GM12878 (cell line): ENCODE data around the gene LIN7A. TPM values are rescaled to one million over a fixed set of nuclear protein-coding genes. Genes with fewer than 3 reads are reported as not detected.

ENCODE experiments used
- ATAC-seq: fragments of 200-7000 bp; cut with Tn5 transposase; 3 replicates; pipeline ENCODE4 v1.9.1; 2020; ENCODE audit warnings: mild to moderate bottlenecking, moderate library complexity
- BruUV-seq: library from RNA; stranded (reverse); fragments of 400-500 nt; replicated peaks from 2 replicates; lab custom pipeline; 2021; lab: Mats Ljungman, UMichigan
- CTCF ChIA-PET: fragments of 300-600 bp; sonication (Branson Sonifier 250); formaldehyde crosslinking; extraction: SDS; loops from one replicate; lab custom pipeline; 2021; ENCODE audit warnings: inconsistent platforms; lab: Yijun Ruan, JAX
- POLR2A ChIA-PET: fragments of 350-600 bp; formaldehyde crosslinking; extraction: SDS; loops from one replicate; lab custom pipeline; 2021; ENCODE audit warnings: inconsistent platforms; lab: Charles Lee
- RAD21 ChIA-PET: fragments of 300-600 bp; sonication (Branson Sonifier 250); formaldehyde crosslinking; loops from one replicate; lab custom pipeline; 2023; ENCODE audit warnings: antibody characterized with exemption; ENCODE audit not compliant: unreplicated experiment; lab: Charles Lee
- SMC1A ChIA-PET: fragments of 300-600 bp; sonication (Branson Sonifier 250); formaldehyde crosslinking; loops from one replicate; lab custom pipeline; 2023; ENCODE audit not compliant: unreplicated experiment, uncharacterized antibody; lab: Charles Lee
- DNase-seq: peaks from one replicate; pipeline ENCODE4 v3.0.0-alpha.2; 2011; ENCODE audit warnings: low read depth, low spot score
- FAIRE-seq: peaks from 3 replicates; lab custom pipeline; 2011; peaks lifted over from hg19 to GRCh38; lab: Jason Lieb, UNC
- H2AFZ ChIP-seq: 2 replicates; pipeline ENCODE4 v1.6.0; 2011; ENCODE audit warnings: low read depth, low read length, control low read depth; ENCODE audit not compliant: control insufficient read depth
- H3K27ac ChIP-seq: 2 replicates; pipeline ENCODE4 v1.5.1; 2011; ENCODE audit warnings: control low read depth; ENCODE audit not compliant: control insufficient read depth, insufficient read depth
- H3K27me3 ChIP-seq, 2 experiments: replicated peaks in 1 of 2; 2 replicates each; pipeline versions ENCODE4 v1.6.0 to v1.6.1; 2011; ENCODE audit warnings: low read length in 1 of 2; ENCODE audit not compliant: control insufficient read depth in 2 of 2, insufficient read depth in 2 of 2
- H3K36me3 ChIP-seq, 2 experiments: 2 replicates each; pipeline ENCODE4 v1.5.1; 2011; ENCODE audit warnings: low read length in 1 of 2; ENCODE audit not compliant: control insufficient read depth in 2 of 2, insufficient read depth in 2 of 2
- H3K4me1 ChIP-seq: 2 replicates; pipeline ENCODE4 v1.6.1; 2011; ENCODE audit warnings: mild to moderate bottlenecking, low read length, moderate library complexity, mixed read lengths; ENCODE audit not compliant: control insufficient read depth, insufficient read depth
- H3K4me2 ChIP-seq: 2 replicates; pipeline ENCODE4 v1.6.0; 2011; ENCODE audit warnings: control low read depth; ENCODE audit not compliant: control insufficient read depth, insufficient read depth
- H3K4me3 ChIP-seq: fragments of 200-600 bp; sonication (generic); 2 replicates; pipeline ENCODE4 v1.5.1; 2016
- H3K79me2 ChIP-seq: 2 replicates; pipeline ENCODE4 v1.6.0; 2011; ENCODE audit warnings: low read length; ENCODE audit not compliant: control insufficient read depth, insufficient read depth
- H3K9ac ChIP-seq: 2 replicates; pipeline ENCODE4 v1.8.0; 2011; ENCODE audit warnings: low read length, control low read depth, mixed read lengths; ENCODE audit not compliant: control insufficient read depth, insufficient read depth
- H3K9me3 ChIP-seq: replicated peaks from 3 replicates; pipeline ENCODE4 v1.5.1; 2011; ENCODE audit warnings: mild to moderate bottlenecking, low read length; ENCODE audit not compliant: control insufficient read depth, insufficient read depth
- H4K20me1 ChIP-seq: 2 replicates; pipeline ENCODE4 v1.6.0; 2011; ENCODE audit not compliant: control insufficient read depth, insufficient read depth
- ATF2 ChIP-seq: IDR thresholded peaks from 2 replicates; pipeline ENCODE4 v1.6.1; 2012; ENCODE audit warnings: low read length, inconsistent platforms
- BCLAF1 ChIP-seq: fragments of 450-650 bp; IDR thresholded peaks from 2 replicates; pipeline ENCODE4 v1.6.1; 2017; ENCODE audit warnings: antibody characterized with exemption, mild to moderate bottlenecking, moderate library complexity
- BRCA1 ChIP-seq: IDR thresholded peaks from 2 replicates; pipeline ENCODE4 v1.6.1; 2011; ENCODE audit warnings: low read depth, low read length, improper control_type of control experiment
- CHD4 ChIP-seq: fragments of 200-600 bp; sonication (generic); IDR thresholded peaks from 2 replicates; pipeline ENCODE4 v1.6.1; 2016; ENCODE audit warnings: mild to moderate bottlenecking
- CREB1 ChIP-seq: IDR thresholded peaks from 2 replicates; pipeline ENCODE4 v1.6.1; 2012; ENCODE audit warnings: low read depth, mild to moderate bottlenecking, inconsistent platforms
- ESRRA ChIP-seq: IDR thresholded peaks from 2 replicates; pipeline ENCODE4 v1.6.1; 2012; ENCODE audit warnings: mild to moderate bottlenecking, low read length, improper control_type of control experiment
- KAT2A ChIP-seq: conservative IDR thresholded peaks from 2 replicates; pipeline ENCODE4 v1.6.1; 2011; ENCODE audit warnings: low read depth, low read length; ENCODE audit not compliant: control insufficient read depth
- MXI1 ChIP-seq: fragments of 150-350 bp; IDR thresholded peaks from 2 replicates; pipeline ENCODE4 v1.6.1; 2011; ENCODE audit warnings: low read depth, mild to moderate bottlenecking, inconsistent platforms, low read length, improper control_type of control experiment
- PKNOX1 ChIP-seq: fragments of 450-650 bp; IDR thresholded peaks from 2 replicates; pipeline ENCODE4 v1.6.1; 2016; ENCODE audit warnings: mild to moderate bottlenecking
- POLR2AphosphoS2 ChIP-seq: IDR thresholded peaks from 2 replicates; pipeline ENCODE4 v1.6.1; 2011; ENCODE audit warnings: low read depth, mild to moderate bottlenecking, low read length, improper control_type of control experiment, moderate library complexity
- SMC3 ChIP-seq: IDR thresholded peaks from 2 replicates; pipeline ENCODE4 v1.6.1; 2011; ENCODE audit warnings: low read length, improper control_type of control experiment, borderline replicate concordance
- SP1 ChIP-seq: IDR thresholded peaks from one replicate; pipeline ENCODE4 v1.6.1; 2011; ENCODE audit warnings: low read depth, low read length
- SREBF1 ChIP-seq: IDR thresholded peaks from 2 replicates; pipeline ENCODE4 v1.6.1; 2012; ENCODE audit warnings: mild to moderate bottlenecking, low read length
- SUPT20H ChIP-seq: IDR thresholded peaks from 2 replicates; pipeline ENCODE4 v1.6.1; 2011; ENCODE audit warnings: low read depth, mild to moderate bottlenecking, low read length, moderate library complexity, borderline replicate concordance; ENCODE audit not compliant: control insufficient read depth
- TCF3 ChIP-seq: IDR thresholded peaks from 2 replicates; pipeline ENCODE4 v1.6.1; 2012; ENCODE audit warnings: low read depth, mild to moderate bottlenecking, low read length, borderline replicate concordance; ENCODE audit not compliant: insufficient read depth
- ZBTB33 ChIP-seq: fragments of 450-650 bp; IDR thresholded peaks from 2 replicates; pipeline ENCODE4 v1.6.1; 2017; ENCODE audit warnings: mild to moderate bottlenecking
- ZZZ3 ChIP-seq: IDR thresholded peaks from 2 replicates; pipeline ENCODE4 v1.6.1; 2011; ENCODE audit warnings: low read depth; ENCODE audit not compliant: control insufficient read depth, insufficient read length
- WGBS: methylation state at CpG from one replicate; pipeline ENCODE4 v1.1.6; 2016; ENCODE audit warnings: low lambda C conversion rate; ENCODE audit not compliant: insufficient replicate concordance, insufficient coverage; ENCODE audit errors: missing lambda C conversion rate; 5-methylcytosine and 5-hydroxymethylcytosine counted together
- in situ Hi-C: fragments of 300-500 bp; cut with MboI; formaldehyde crosslinking; loops from 9 replicates; pipeline ENCODE4 v1.14.3; 2018; ENCODE audit warnings: mixed read lengths
- intact Hi-C: fragments of 100-400 bp; cut with micrococcal nuclease; formaldehyde crosslinking; loops from one replicate; pipeline ENCODE4 v1.14.2; 2022; ENCODE audit not compliant: unreplicated experiment
- polyA plus RNA-seq, 11 experiments: library from polyadenylated mRNA; depleted of rRNA in 4 of 11; unstranded in 6 of 11; stranded (reverse) in 5 of 11; fragments of >200 nt; fragmentation: Nextera tagmentation in 4 of 11; fragmentation: Illumina TruSeq in 1 of 11; extraction: Ambion mirVana in 4 of 11; extraction: Trizol in 1 of 11; gene quantifications; 1 replicate in 1 of 11; 2 replicates in 10 of 11; pipeline versions ENCODE4 v1.2.1 to v1.2.3, GENCODE V29; 2011 to 2016; ENCODE audit warnings: inconsistent platforms in 2 of 11, missing spikeins in 2 of 11, low read depth in 1 of 11
- total RNA-seq, 4 experiments: library from RNA; depleted of rRNA in 3 of 4; stranded (reverse); fragments of >200 nt in 3 of 4; fragmentation: Illumina TruSeq in 1 of 4; extraction: Trizol in 1 of 4; gene quantifications; 2 replicates each; pipeline versions ENCODE4 v1.2.1 to v1.2.3, GENCODE V29; 2013 to 2021

Gene LIN7A
- total and polyA plus RNA-seq, 10 of the 15 experiments (the other 5 are each of a cell fraction or from before 2014, with no cell fraction given) = 0.04 to 0.93 (median 0.35) TPM; not detected in 1

- no peaks in the 10 kb centered on the region for H4K20me1 ChIP-seq
- CTCF ChIA-PET = interaction anchor here (1.1 kb wide), 1 partner anchor 10 kb away, joined by 3 read pairs; no protein-coding TSS in a partner anchor
- H3K9ac ChIP-seq = no peak overlapping the region
- ATAC-seq (no peak), DNase-seq (no peak), FAIRE-seq (no peak)
- H3K27me3 ChIP-seq = no peaks in the 10 kb centered on the region
- RAD21 ChIA-PET = no interaction called here
- H3K4me2 ChIP-seq = no peak overlapping the region
- POLR2A ChIA-PET = no interaction called here
- in situ Hi-C loops = loop anchor here (10.0 kb wide), 1 partner anchor 291 kb away; no protein-coding TSS in a partner anchor
- BruUV-seq = no TSS peak
- TF ChIP-seq ZBTB33 (no peak), ESRRA (no peak), SUPT20H (no peak), ATF2 (no peak), CREB1 (no peak), SREBF1 (no peak), KAT2A (no peak), SP1 (no peak), BCLAF1 (no peak), MXI1 (no peak), BRCA1 (no peak), PKNOX1 (no peak), ZZZ3 (no peak), CHD4 (no peak), TCF3 (no peak), POLR2AphosphoS2 (no peak), SMC3 (no peak)
- WGBS = 100% methylated on average over 1 of the region's 1 CpG
- H2AFZ ChIP-seq = no peak overlapping the region
- no peaks in the 10 kb centered on the region for H3K4me1 ChIP-seq
- H3K27ac ChIP-seq = no peak overlapping the region
- intact Hi-C loops = loop anchor here (5.0 to 10.0 kb wide), 2 partner anchors 41 to 571 kb away; no protein-coding TSS in a partner anchor
- SMC1A ChIA-PET = no interaction called here
- no peak overlapping the region for H3K4me3 ChIP-seq
- no peaks in the 10 kb centered on the region; the same call in 2 of the 3 replicates for H3K9me3 ChIP-seq
- no peaks in the 10 kb centered on the region for H3K36me3 ChIP-seq
- no peaks in the 10 kb centered on the region for H3K79me2 ChIP-seq
Measured at GRCh38 chr12:80766210-80766609, 171.5 kb downstream of the LIN7A start.
